ENCODE data around the gene SP2.
"Not testable (repeated sequence)": the region's sequence is repeated elsewhere in the genome, so short reads cannot be mapped to it uniquely, and the experiment has no call there.

Gene SP2

GRCh38 chr17:47925678-47925988 lies 29.6 kb downstream of the SP2 start:
- no peak for DNase-seq

GRCh38 chr17:47927821-47928400 lies 31.9 kb downstream of the SP2 start:
- DNase-seq, result no peak

- no peak for DNase-seq
Observed at GRCh38 chr17:47928415-47928814, 32.4 kb downstream of the SP2 start.

GRCh38 chr17:47929218-47930000 lies 33.4 kb downstream of the SP2 start:
- DNase-seq, result no peak

GRCh38 chr17:47931848-47932247 lies 35.8 kb downstream of the SP2 start:
- no peak for DNase-seq

GRCh38 chr17:47934856-47935255 lies 38.8 kb downstream of the SP2 start:
- DNase-seq, result no peak

- not testable (repeated sequence) for DNase-seq
Observed at GRCh38 chr17:47935468-47935867, 39.4 kb downstream of the SP2 start.

GRCh38 chr17:47935961-47936360 lies 39.9 kb downstream of the SP2 start:
- DNase-seq, result no peak

- DNase-seq, result no peak
Observed at GRCh38 chr17:47937941-47938340, 41.9 kb downstream of the SP2 start.

- peak; percentile 99 for DNase-seq
Observed at GRCh38 chr17:47941246-47942095, 45.4 kb downstream of the SP2 start, which contains the start of gene PNPO. TSS of gene PNPO (plus strand) at chr17:47941571. CDS start at chr17:47941676, 105 bp downstream.

- no peak for DNase-seq
Observed at GRCh38 chr17:47942096-47942510, 46.1 kb downstream of the SP2 start.

GRCh38 chr17:47942568-47942967 lies 46.5 kb downstream of the SP2 start:
- DNase-seq, result peak in 1 of 2 experiments; percentile 18

- no peak for DNase-seq
Observed at GRCh38 chr17:47945080-47945479, 49.0 kb downstream of the SP2 start.

GRCh38 chr17:47945529-47946508 lies 49.8 kb downstream of the SP2 start:
- no peak for DNase-seq

GRCh38 chr17:47946516-47946915 lies 50.5 kb downstream of the SP2 start:
- no peak for DNase-seq

GRCh38 chr17:47946929-47947397 lies 50.9 kb downstream of the SP2 start:
- DNase-seq, result peak; percentile 77 to 88

GRCh38 chr17:47948706-47949196 lies 52.7 kb downstream of the SP2 start:
- no peak for DNase-seq

- DNase-seq, result peak; percentile 72 to 95
Observed at GRCh38 chr17:47949197-47949759, 53.2 kb downstream of the SP2 start.

- peak in 1 of 2 experiments; percentile 27 for DNase-seq
Observed at GRCh38 chr17:47949946-47950345, 53.9 kb downstream of the SP2 start.

GRCh38 chr17:47950448-47950847 lies 54.4 kb downstream of the SP2 start:
- peak in 1 of 2 experiments; percentile 23 for DNase-seq

GRCh38 chr17:47952171-47953021 lies 56.4 kb downstream of the SP2 start:
- DNase-seq, result no peak

Measured in NCI-H526 (cell line).